GM08714 (cell line): Measurements from ENCODE around the gene FAM174B.

ENCODE experiments used
- H3K4me3 ChIP-seq: fragments of 200-500 bp; sonication (Bioruptor generic); 2 replicates; pipeline ENCODE4 v1.5.1; 2014; ENCODE audit warnings: mild to moderate bottlenecking, low read length, inconsistent platforms
- ZNF274 ChIP-seq: IDR thresholded peaks from 2 replicates; pipeline ENCODE4 v1.6.1; 2012; ENCODE audit warnings: mild to moderate bottlenecking, low read depth, low read length

Gene FAM174B

GRCh38 chr15:92654662-92655061 is 913 bp downstream of the FAM174B start:
- TF ChIP-seq ZNF274 = no peak
- peak overlapping the region; percentile 68 for H3K4me3 ChIP-seq

GRCh38 chr15:92653836-92654539 is 1.6 kb downstream of the FAM174B start:
- H3K4me3 ChIP-seq = no peak overlapping the region
- no peak for TF ChIP-seq ZNF274

GRCh38 chr15:92653366-92653765 is 2.2 kb downstream of the FAM174B start:
- no peak overlapping the region for H3K4me3 ChIP-seq
- TF ChIP-seq ZNF274 = no peak

- TF ChIP-seq ZNF274 = no peak
- no peak overlapping the region for H3K4me3 ChIP-seq
Measured at GRCh38 chr15:92652576-92652966, 3.0 kb downstream of the FAM174B start.

- no peak for TF ChIP-seq ZNF274
- no peak overlapping the region for H3K4me3 ChIP-seq
Measured at GRCh38 chr15:92651877-92652575, 3.5 kb downstream of the FAM174B start.

- H3K4me3 ChIP-seq = no peak overlapping the region
- no peak for TF ChIP-seq ZNF274
Measured at GRCh38 chr15:92650966-92651365, 4.6 kb downstream of the FAM174B start.

GRCh38 chr15:92650256-92650655 is 5.3 kb downstream of the FAM174B start:
- no peak overlapping the region for H3K4me3 ChIP-seq
- no peak for TF ChIP-seq ZNF274

- H3K4me3 ChIP-seq = no peak overlapping the region
- TF ChIP-seq ZNF274 = no peak
Measured at GRCh38 chr15:92648190-92648875, 7.2 kb downstream of the FAM174B start.

GRCh38 chr15:92647467-92648163 is 8.0 kb downstream of the FAM174B start:
- H3K4me3 ChIP-seq = no peak overlapping the region
- no peak for TF ChIP-seq ZNF274

- TF ChIP-seq ZNF274 = no peak
- no peak overlapping the region for H3K4me3 ChIP-seq
Measured at GRCh38 chr15:92646216-92646615, 9.4 kb downstream of the FAM174B start.

GRCh38 chr15:92645731-92646130 is 9.8 kb downstream of the FAM174B start:
- H3K4me3 ChIP-seq = no peak overlapping the region
- TF ChIP-seq ZNF274 = no peak

- no peak overlapping the region for H3K4me3 ChIP-seq
Measured at GRCh38 chr15:92645051-92645631, 10.4 kb downstream of the FAM174B start.

GRCh38 chr15:92643849-92644815 is 11.4 kb downstream of the FAM174B start:
- H3K4me3 ChIP-seq = no peak overlapping the region
- no peak for TF ChIP-seq ZNF274

More at GRCh38 chr15:92645051-92645631, 10.4 kb downstream of the FAM174B start:
- no peak for TF ChIP-seq ZNF274
